Astrocyte (in vitro differentiated cells and primary cell): ENCODE results near the gene GASK1B.

Experiments used
- EZH2 ChIP-seq: IDR thresholded peaks from 2 replicates; pipeline ENCODE4 v1.6.1; 2012; ENCODE audit warnings: mild to moderate bottlenecking, low read length, inconsistent platforms; ENCODE audit not compliant: insufficient read depth
- TF ChIP-seq, protein P1 (sequence below): IDR thresholded peaks from 2 replicates; pipeline ENCODE4 v1.5.1; 2011; ENCODE audit warnings: low read depth, mild to moderate bottlenecking, inconsistent platforms, low read length, moderate library complexity; ENCODE audit not compliant: insufficient read depth

DNA sequence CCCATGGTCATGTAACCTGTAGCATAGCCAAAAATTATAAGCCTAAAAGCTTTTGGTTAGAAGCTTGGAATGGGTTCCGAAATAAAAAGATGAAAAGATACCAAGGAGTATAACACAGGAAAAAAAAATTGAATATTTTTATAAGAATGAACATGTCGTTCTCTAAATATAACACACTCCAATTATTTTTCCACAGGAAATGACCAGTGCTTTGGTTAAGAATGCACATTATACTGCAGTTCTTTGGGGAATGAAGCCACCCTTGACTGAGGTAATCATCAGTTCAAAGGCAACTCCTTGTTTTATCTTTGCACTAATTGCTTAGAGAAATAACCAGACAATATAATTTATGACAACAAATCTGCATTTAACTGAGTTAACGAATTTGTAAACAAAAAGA is 6.6 kb upstream of the GASK1B start:
- TF ChIP-seq, protein P1, sequence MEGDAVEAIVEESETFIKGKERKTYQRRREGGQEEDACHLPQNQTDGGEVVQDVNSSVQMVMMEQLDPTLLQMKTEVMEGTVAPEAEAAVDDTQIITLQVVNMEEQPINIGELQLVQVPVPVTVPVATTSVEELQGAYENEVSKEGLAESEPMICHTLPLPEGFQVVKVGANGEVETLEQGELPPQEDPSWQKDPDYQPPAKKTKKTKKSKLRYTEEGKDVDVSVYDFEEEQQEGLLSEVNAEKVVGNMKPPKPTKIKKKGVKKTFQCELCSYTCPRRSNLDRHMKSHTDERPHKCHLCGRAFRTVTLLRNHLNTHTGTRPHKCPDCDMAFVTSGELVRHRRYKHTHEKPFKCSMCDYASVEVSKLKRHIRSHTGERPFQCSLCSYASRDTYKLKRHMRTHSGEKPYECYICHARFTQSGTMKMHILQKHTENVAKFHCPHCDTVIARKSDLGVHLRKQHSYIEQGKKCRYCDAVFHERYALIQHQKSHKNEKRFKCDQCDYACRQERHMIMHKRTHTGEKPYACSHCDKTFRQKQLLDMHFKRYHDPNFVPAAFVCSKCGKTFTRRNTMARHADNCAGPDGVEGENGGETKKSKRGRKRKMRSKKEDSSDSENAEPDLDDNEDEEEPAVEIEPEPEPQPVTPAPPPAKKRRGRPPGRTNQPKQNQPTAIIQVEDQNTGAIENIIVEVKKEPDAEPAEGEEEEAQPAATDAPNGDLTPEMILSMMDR = no peak
- TF ChIP-seq EZH2 = no peak
